Activated effector memory CD4-positive, alpha-beta T cell treated with anti-CD3 and anti-CD28 coated beads, Interleukin-2, amount 50 U/mL, for 16 hours (primary cell): ENCODE results near the gene MEIOSIN.
"Not testable (repeated sequence)": the region's sequence is repeated elsewhere in the genome, so short reads cannot be mapped to it uniquely, and the experiment has no call there.

Experiments used
- DNase-seq: peaks from one replicate; pipeline ENCODE4 v3.0.0-alpha.2; 2020

The MEIOSIN gene

GRCh38 chr19:45717983-45718650 lies 15.1 kb upstream of the MEIOSIN start:
- no peak for DNase-seq

GRCh38 chr19:45720065-45720464 lies 13.2 kb upstream of the MEIOSIN start:
- not testable (repeated sequence) for DNase-seq

DNA sequence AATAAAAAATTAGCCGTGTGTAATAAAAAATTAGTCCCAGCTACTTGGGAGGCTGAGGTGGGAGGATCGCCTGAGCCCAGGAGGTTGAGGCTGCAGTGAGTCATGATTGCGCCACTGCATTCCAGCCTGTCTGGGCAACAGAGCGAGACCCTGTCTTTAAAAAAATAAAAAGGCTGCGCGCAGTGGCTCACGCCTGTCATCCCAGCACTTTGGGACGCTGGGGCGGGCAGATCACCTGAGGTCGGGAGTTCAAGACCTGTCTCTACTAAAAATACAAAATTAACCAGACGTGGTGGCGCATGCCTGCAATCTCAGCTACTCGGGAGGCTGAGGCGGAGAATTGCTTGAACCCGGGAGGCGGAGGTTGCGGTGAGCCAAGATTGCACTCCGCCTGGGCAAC lies 4.6 kb upstream of the MEIOSIN start:
- DNase-seq = not testable (repeated sequence)

DNA sequence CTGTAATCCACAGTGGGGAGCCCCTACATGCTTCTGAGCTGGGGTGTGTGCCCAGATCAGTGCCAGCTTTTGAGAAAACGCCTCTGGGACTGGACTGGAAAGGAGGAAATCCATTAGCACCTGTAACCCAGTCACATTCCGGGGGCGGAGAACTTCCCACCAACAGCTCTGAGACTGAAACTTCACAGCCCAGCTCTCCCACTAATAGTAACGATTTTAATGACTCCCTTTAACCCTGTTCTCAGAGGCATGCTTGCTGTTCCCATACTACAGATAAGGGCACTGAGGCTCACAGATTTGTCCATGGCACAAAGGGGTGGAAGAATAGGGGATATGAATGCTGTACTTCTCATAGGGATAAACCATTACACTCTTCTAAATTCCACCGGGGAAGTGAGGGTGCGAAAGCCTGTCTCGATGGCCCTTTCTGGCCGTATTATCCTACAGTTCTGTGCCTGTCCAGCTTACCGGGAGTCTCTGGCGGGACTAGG lies 3.4 kb upstream of the MEIOSIN start:
- peak; percentile 70 for DNase-seq

DNA sequence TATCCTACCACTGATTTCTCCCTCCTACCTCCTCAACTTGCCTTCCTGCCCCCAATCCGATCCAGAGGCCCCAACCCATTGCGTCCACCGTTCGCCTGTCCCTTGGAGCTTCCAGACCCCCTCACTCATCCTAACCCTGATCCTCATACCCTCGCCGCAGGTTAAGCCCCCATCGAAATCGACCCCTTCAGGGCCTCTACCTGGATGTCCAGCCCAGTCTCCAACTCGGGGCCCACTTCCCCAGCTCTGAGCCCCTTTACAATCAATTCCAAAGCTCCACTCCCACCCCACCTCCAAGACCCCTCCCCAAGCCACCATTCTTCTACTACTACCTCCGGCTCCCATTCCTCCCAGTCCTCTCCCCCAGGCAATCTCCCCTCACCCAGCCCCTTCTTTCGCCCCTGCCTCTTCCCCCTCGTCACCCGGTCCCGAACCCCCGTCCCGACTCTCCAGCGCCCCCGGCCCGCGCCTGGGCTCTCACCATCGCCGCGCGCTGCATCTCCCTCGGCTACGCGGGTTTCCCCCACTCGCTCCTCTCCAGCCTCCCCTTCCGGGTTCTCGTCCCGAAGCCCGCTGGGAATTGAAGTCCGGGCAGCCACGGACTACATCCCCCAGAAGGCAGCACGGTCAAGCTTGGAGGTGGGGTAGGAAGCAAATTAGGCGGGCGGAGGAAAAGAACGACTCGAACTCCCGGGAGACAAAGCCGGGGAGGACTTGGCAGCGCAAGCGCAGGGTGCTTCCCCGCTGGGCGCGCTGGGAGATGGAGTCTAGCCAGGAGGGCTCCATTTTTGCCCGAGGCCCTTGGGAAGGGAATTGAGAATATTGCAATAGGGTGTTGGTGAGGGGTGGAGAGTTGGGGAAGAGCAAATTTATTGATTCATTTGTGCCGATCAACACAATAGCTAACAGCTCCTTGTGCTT lies 2.6 kb upstream of the MEIOSIN start, which contains the start of gene FBXO46:
Gene FBXO46, minus strand, starts transcription at position 529 of the 921 bp plus-strand sequence. CDS start 17,401 bp downstream, outside the sequence.
- peak; percentile 98 for DNase-seq

GRCh38 chr19:45739498-45740439 lies 6.5 kb downstream of the MEIOSIN start:
- no peak for DNase-seq

DNA sequence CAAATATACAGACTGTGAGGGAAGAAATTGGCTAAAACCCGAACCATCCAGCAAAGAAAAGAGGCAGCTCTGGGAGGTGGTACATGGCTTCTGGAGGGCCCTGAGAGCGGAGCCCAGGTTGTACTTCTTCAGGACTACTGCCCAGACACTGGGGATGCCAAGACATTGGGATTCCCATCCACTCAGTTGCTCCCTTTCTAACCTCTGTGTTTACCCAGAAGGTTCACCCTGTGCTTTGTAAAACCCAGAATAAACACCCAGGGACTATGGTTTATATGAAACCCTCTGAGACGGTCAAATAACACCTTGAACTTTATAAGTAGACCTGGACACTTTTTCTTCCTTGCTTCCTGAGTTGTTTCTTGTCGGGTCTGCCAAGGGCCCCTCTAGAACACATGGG lies 9.7 kb downstream of the MEIOSIN start:
- DNase-seq = no peak

DNA sequence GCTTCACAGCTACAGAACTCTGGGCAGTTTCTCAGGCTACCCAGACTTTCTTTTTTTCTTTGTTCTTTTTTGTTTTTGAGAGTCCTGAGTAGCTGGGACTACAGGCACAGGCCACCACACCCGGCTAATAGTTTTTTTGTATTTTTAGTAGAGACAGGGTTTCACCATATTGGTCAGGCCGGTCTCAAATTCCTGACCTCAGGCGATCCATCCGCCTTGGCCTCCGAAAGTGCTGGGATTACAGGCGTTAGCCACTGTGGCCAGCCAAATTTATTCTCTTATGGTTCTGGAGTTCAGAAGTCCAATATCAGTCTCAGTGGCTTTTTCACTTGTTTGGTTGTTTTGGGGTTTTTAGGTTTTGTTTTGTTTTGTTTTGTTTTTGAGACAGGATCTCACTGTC lies 12.4 kb downstream of the MEIOSIN start:
- no peak for DNase-seq

GRCh38 chr19:45746866-45747265 lies 13.6 kb downstream of the MEIOSIN start:
- DNase-seq = no peak

DNA sequence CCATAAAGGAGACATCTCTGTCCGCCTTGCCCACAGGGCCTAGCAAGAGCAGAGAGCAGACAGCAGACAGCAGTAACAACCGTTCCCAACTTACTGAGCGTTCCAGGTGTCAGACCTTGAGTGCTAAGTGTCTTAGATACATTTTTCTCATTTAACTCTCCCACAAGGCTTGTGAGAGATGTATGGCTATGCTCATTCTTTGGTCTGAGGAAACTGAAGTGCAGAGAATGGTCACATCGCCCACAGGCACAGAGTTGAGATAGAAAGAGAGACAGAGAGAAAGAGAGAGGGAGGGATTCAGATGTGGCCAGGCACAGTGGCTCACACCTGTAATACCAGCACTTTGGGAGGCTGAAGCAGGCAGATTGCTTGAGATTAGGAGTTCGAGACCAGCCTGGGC lies 14.3 kb downstream of the MEIOSIN start:
- DNase-seq = no peak

GRCh38 chr19:45751483-45751882 lies 18.2 kb downstream of the MEIOSIN start:
- DNase-seq = not testable (repeated sequence)

GRCh38 chr19:45752639-45753038 lies 19.4 kb downstream of the MEIOSIN start:
- no peak for DNase-seq

GRCh38 chr19:45753548-45753947 lies 20.3 kb downstream of the MEIOSIN start:
- DNase-seq = no peak

DNA sequence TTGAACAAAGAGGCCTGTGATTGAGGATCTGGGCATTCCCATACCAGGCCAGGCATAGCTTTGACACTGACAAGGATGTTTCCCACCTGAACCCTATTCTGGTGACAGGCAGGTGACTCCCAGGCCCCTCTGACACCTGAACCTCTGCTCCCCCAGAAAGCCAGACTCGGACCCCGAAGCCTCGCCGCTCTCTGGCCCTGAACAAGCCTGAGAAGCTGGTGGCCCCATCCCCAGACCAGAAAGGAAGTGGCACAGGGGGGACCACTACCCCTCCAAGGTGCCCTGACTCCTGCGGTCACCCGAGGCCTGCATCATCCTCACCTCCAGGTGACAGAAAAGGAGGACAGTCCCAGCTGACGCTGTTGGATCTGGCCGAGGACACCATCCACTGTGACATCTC lies 21.1 kb downstream of the MEIOSIN start:
- no peak for DNase-seq

- no peak for DNase-seq
Measured at GRCh38 chr19:45757695-45758094, 24.5 kb downstream of the MEIOSIN start.

GRCh38 chr19:45758921-45759320 lies 25.7 kb downstream of the MEIOSIN start:
- no peak for DNase-seq

DNA sequence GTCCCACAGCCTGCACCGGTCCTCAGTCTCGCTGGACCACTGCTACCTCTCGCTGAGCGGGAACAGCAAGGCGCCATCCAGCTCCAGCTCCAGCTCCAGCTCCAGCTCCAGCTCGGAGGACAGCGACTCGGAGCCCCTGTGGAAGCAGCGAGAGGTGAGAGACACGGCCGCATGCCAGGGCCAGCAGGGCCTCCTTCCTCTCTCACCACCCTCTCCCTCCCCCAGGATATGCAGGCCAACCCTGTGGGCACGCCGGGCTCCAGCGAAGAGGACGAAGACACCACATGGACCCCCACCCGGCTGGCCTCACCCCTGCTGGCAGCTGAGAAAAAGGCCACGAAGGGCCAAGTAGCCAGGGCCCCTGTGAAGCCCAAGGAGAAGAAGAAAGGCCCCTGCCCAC lies 28.5 kb downstream of the MEIOSIN start:
- DNase-seq = no peak

DNA sequence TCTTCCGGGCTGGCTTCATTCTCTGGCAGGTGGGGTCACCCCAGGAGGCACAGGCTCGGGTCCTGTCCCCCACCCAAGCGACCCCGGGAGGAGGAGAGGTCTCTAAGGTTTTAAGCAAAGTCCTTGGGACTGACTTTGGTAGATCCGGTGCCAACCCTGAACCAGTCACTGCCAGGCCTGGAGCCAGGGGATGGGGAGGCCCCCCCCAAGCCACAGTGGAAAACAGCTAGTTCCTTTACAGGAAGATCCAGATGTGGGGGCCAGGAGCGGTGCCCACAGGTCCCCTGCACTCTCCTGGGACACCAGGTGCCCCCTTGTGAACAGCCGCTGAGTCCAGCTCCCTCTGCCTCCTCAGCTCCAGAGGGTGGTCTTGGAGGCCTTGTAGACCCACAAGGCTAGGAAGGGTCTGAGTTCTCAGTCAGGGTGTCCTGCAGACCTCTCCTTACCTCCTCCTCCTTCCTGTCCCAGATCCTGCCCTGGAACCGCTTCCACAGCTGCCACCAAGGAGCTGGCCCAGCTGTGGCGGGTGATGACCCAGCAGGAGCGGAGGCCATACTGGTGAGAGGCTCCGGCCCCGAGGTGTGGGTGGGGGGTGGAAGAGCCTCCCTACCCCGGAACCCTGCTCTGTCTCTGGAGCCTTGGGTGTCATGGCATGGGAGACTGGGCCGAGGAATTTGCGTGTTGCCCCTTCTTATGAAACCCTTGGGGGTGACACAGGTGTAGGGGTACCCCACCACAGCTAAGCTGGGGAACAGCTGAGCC lies 29.8 kb downstream of the MEIOSIN start:
- DNase-seq = no peak

DNA sequence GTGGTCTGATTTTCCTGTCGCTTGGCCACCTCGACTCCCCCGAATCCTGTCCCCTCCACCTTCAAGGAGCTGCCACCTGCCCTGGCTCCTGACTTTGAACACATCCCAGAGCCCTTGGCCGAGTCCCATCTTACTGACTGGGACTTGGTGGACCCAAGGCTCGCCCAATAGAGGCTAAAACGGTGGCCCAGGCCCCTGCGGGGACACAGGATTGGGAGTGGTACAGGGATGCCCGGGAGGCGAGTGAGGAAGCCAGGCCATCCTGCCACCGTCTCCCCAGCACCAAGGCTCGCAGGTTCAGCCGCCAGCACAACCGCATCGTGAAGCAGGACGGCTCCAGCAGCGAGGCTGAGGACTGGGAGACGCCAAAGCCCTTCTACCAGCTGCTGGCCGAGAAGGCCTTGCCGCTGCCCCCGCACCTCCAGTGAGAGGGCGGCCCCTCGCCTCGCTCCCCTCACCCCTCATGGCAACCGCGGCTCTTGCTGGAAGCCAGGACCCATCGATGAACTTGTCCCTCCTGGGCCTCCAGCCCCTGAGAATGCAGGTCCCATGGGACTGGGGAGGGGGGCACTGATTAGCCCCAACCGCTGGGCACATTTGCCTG lies 30.6 kb downstream of the MEIOSIN start:
- DNase-seq = no peak

- DNase-seq = no peak
Measured at GRCh38 chr19:45764475-45764874, 31.2 kb downstream of the MEIOSIN start.

DNA sequence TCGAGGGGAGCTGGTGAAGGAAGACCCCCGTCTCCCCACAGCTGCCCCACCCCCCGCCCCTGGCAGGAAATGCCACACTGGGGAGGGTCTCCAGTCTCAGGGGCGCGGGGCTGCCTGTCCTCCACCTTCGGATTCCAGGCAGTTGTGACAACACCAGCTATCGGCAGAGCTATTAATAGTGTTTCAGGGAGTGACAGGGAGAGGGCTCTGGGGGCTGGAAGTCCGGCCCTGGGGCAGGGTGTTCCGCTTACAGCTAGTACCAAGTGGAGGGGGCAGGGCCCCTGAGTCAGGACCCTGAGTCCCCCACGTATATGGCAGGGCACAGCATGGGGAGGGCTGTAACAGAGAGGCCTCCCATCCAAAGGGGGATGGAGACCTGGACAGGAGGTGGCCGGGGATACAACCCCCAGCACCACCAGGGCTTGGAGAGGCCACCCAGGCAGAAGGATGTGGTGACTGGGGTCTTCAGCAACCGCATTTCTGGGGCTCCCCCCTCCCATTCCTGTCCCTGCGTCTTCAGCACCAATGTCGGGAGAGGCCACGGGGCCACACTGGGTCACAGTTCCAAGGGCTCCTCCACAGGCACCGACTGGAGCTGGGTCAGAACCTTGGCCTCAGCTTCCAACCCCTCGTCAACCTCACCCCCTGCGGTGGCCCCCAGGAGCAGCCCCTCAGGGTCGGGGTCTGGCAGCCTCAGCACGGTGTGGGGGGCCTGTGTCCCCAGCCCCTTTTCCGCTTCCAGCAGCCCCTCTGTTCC lies 31.9 kb downstream of the MEIOSIN start:
- no peak for DNase-seq
